HG02885 (cell line): ENCODE measurements around the gene FKBP1A.

Source experiments
- ATAC-seq: cut with Tn5 transposase; IDR thresholded peaks from one replicate; pipeline ENCODE4 v1.9.1; 2021; ENCODE audit warnings: mild to moderate bottlenecking; ENCODE audit not compliant: unreplicated experiment, poor library complexity

FKBP1A gene

DNA sequence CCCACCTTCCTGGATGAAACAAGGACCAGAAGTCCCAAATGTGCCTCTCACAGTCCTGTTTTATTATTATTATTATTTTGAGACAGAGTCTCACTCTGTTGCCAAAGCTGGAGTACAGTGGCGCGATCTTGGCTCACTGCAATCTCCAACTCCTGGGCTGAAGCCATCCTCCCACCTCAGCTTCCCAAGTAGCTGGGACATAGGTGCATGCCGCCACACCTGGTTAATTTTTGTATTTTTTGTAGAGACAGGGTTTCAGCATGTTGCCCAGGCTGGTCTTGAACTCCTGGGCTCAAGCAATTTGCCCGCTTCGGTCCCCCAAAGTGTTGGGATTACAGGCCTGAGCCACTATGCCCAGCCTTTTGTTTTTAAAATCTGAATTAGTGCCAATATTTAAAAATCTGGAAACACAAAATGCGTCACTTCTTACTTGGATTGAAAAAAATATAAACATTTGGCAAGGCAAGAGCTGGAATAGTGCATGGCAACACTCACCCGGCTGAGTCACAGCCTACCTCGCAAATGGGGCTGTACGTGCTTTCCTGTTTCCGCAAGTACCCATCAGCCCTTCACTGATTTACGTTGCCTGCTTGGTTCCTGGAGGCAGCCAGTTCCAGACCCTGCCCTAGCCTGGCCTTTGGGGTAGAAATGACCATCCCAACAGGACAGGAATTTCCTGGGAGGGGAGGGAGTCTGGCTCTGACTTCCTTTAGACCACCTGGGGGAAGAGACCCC lies 70.2 kb downstream of the FKBP1A start:
- no peak for ATAC-seq

DNA sequence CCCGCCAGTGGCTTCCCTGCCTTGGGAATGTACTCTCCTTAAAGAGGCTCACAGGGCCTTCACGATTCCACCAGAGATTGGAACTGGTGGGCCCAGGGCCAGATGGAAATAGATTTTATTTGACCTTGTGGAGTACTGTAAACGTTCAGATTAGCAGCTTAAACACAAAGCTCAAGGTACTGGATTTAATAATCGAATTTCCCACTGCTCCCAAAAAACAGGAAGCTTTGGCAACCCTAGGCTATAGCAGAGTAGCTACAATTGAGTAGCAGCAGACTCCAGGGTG lies 71.3 kb downstream of the FKBP1A start:
- no peak for ATAC-seq

DNA sequence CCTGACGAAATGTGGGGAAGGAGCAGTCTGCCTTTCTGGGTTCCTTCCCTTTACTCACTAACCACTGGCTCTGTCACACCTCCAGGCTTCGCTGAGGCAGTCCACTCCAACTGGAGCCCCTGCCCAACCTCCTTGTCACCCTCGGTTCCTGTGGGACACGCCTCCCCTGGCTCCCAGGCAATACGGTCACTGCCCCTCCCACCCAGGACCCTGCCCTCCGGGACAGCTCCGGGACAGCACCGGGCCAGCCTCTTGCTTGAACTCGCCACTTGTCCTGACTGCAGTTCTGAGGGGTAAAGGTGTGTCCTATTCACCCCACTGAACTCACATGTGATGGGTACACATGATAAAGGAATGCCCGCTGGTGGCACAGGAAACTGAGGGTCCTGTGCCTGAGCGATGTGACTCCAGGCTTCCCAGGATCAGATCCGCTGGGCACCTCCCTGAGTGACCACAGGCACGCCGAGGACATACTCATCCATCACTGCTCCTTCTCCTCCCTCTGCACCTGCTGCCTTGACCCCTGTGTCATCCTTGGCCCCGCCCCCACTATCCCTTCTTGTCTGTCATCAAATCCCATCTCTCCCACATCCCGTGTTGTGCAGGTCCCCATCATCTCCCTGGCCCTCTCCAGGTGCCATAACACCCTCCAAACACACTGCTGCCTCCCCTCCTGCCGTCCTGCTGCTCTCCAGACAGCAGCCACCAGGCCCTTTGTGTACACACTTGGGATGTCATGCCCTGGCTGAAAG lies 71.8 kb downstream of the FKBP1A start:
- ATAC-seq, result no peak

DNA sequence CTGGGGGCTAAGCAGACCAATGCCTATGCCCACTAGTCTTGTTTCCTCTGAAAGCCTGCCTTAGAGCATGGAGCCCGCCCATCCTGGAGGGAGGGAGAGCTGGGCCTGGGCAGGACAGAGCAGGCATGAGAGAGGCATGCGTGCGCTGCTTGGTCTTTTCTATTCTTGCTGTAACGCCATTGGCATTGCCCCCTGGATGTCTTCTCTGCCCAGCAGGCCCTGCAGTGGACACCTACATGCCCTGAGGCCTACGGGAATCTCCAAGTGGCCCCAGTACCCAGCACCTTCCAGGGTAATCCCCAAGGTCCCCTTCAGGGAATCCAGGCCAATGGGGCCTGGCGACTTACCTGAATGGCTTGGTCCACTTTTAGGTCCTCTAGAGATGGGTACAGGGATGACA lies 72.8 kb downstream of the FKBP1A start:
- ATAC-seq, result no peak

DNA sequence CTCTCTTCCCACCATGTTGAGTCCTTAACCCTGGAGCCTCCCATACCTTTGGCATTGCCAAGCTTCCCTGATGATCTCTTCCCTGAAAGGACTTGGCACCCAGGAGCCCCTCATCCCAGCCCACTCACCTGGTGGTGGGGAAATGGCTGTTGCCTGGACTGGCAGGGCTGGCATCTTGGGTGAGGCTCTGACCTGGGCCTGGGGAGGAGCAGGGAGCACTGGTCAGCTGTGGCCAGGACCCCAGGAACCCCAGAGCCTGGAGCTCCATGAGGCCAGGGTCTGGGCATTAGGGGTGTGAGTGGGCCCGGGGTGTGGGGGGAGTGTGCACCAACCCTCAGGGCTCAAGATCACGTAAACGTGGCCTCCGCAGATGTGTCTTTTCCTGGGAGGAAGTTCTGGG lies 73.4 kb downstream of the FKBP1A start:
- ATAC-seq, result no peak

DNA sequence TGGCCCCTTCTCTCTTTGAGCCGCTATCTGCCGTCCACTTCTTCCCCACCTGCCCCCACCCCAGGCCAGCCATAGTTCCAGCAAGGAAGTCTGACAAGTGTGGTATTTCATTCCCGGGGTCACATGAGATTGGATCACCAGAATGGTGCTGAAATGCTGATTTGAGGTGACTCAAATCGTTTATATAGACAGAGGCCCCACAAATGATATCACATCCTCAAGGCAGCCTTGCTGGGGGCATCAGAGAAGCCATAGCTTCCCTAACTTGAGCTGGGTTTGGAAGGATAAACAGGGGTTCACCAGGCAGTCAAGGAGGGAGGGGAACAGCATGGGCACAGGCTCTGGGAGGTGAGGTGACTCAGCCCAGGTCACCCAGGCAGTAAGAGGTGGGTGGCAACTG lies 73.8 kb downstream of the FKBP1A start:
- no peak for ATAC-seq
